GM10248 (cell line): ENCODE measurements around the gene OSMR.

Experiments used
- CTCF ChIA-PET: fragments of 300-600 bp; sonication (Branson Sonifier 250); formaldehyde crosslinking; extraction: SDS; loops from one replicate; lab custom pipeline; 2021; ENCODE audit warnings: antibody characterized with exemption; lab: Yijun Ruan, JAX
- POLR2A ChIA-PET: fragments of 350-650 bp; sonication (Branson Sonifier 250); formaldehyde crosslinking; extraction: SDS; loops from one replicate; lab custom pipeline; 2020; ENCODE audit warnings: antibody characterized with exemption; lab: Yijun Ruan, JAX
- DNase-seq: peaks from one replicate; pipeline ENCODE4 v3.0.0; 2012; ENCODE audit errors: extremely low spot score
- CTCF ChIP-seq: IDR thresholded peaks from 2 replicates; pipeline ENCODE4 v1.5.1; 2012; ENCODE audit warnings: mild to moderate bottlenecking, low read depth; ENCODE audit errors: extremely low read depth, missing control alignments, control extremely low read depth

OSMR gene

DNA sequence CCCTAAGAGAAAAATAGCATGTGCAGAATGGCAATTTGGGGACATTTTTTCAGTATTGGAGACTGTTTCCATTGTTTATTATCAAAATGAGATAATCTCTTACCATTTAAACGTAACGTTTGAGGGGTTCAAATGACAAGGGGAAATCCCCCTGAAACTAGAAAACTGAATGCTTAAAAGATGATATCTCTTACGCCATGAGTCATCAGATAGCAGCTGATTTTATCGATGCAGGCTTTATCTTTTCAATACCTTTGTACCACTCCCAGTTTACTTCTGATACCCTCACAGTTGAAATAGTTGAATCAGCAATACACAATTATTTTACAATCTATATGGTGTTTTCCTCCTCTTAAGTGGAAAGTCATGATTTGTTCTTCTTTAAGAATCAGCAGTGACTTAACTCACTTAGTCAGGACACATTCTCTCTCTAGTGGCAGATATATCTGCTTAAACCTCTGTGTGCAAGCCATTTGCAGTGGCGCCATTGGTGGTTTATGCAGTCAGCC, 29.2 kb downstream of the OSMR start:
- CTCF ChIA-PET: no interaction called here
- POLR2A ChIA-PET: no interaction called here
- no peak for DNase-seq
- TF ChIP-seq CTCF: no peak

GRCh38 chr5:38878391-38879077, 32.7 kb downstream of the OSMR start:
- TF ChIP-seq CTCF: no peak
- CTCF ChIA-PET: no interaction called here
- POLR2A ChIA-PET: no interaction called here
- no peak for DNase-seq

- no peak for DNase-seq
- CTCF ChIA-PET: no interaction called here
- TF ChIP-seq CTCF: no peak
- POLR2A ChIA-PET: no interaction called here
Measured at GRCh38 chr5:38879078-38879460, 33.3 kb downstream of the OSMR start.

- CTCF ChIA-PET: no interaction called here
- POLR2A ChIA-PET: no interaction called here
- TF ChIP-seq CTCF: no peak
- no peak for DNase-seq
Measured at GRCh38 chr5:38883842-38884241, 38.0 kb downstream of the OSMR start.

DNA sequence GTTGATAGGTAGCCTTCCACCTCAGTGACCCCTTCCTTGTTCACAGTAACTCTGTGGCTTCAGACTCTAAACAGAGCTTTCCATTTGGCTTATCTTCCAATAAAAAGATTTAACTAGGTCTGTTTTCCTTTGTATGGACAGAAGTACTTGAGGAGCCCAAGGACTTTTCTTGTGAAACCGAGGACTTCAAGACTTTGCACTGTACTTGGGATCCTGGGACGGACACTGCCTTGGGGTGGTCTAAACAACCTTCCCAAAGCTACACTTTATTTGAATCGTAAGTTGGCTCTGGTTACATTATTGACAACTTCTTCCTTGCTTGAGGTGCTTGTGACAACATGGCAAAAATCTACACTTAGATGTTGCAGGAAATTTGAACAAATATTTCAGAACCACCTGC, 39.4 kb downstream of the OSMR start:
- CTCF ChIA-PET: no interaction called here
- POLR2A ChIA-PET: no interaction called here
- TF ChIP-seq CTCF: no peak
- DNase-seq: no peak

GRCh38 chr5:38888041-38888440, 42.2 kb downstream of the OSMR start:
- no peak for TF ChIP-seq CTCF
- POLR2A ChIA-PET: no interaction called here
- no peak for DNase-seq
- CTCF ChIA-PET: no interaction called here
